Measurements from ENCODE around the gene NOS1.
"Not testable (repeated sequence)": the region's sequence is repeated elsewhere in the genome, so short reads cannot be mapped to it uniquely, and the experiment has no call there.

Gene NOS1

GRCh38 chr12:117209626-117210025 is 151.8 kb downstream of the NOS1 start:
- Histone ChIP-seq H3K4me3 (ENCODE audit: low read length) (no peak overlapping the region), H3K4me1 (ENCODE audit: control insufficient read depth, insufficient read depth, low read length) (no peaks in the 10 kb centered on the region), H3K27ac (ENCODE audit: low read depth, low read length) (no peak overlapping the region), H3K36me3 (ENCODE audit: control insufficient read depth, insufficient read depth, low read length) (no peaks in the 10 kb centered on the region), H3K27me3 (ENCODE audit: control insufficient read depth, insufficient read depth, low read length) (peaks cover 3% of the 10 kb centered on the region), H3K9ac (ENCODE audit: low read length) (no peak overlapping the region)

DNA sequence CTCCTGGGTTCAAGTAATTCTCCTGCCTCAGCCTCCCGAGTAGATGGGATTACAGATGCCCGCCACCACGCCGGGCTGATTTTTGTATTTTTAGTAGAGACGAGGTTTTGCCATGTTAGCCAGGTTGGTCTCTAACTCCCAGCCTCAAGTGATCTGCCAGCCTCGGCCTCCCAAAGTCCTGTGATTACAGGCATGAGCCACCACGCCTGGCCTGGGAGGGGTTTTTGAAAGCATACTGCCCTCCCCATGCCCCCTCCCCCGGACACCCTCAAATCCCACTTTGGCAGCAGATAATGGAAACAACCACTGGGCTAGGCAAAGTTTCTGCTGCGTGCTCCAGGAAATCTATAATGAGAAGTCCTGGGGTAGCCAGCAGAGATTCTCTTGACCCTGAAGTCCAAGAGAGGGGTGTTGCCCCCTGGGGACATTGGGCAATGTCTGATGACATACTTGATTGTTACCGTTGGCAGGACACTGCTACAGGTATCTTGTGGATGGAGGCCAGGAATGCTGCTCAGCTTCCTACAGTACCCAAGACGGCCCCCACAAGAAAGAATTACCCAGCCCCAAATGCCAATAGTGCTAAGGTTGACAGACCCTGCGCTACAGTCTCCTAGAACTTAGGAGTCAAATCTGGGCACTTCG is 152.5 kb downstream of the NOS1 start:
- Histone ChIP-seq H3K27ac (ENCODE audit: low read depth, low read length) (no peak overlapping the region), H3K9ac (ENCODE audit: low read length) (no peak overlapping the region), H3K4me3 (ENCODE audit: low read length) (no peak overlapping the region), H3K36me3 (ENCODE audit: control insufficient read depth, insufficient read depth, low read length) (no peaks in the 10 kb centered on the region), H3K27me3 (ENCODE audit: control insufficient read depth, insufficient read depth, low read length) (peaks cover 3% of the 10 kb centered on the region), H3K4me1 (ENCODE audit: control insufficient read depth, insufficient read depth, low read length) (no peaks in the 10 kb centered on the region)

DNA sequence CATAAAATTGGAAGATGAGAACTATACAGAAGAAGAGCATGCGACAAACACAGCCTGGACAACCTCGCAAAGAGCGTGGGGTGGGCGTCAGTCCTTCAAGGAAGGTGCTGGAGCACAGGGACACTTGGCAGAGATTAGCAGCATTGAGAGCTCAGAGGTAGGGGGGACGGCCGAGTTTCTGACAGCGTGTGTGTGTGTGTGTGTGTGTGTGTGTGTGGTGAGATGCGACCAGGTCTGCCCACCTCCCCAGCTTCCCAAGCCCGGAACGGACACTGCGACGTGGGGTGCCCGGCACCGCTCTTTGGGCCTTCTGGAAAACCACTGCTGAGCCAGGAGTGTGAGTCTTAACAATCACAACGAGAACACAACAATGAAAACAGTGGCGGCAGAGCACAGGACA is 153.2 kb downstream of the NOS1 start:
- Histone ChIP-seq H3K27me3 (ENCODE audit: control insufficient read depth, insufficient read depth, low read length) (peaks cover 3% of the 10 kb centered on the region), H3K27ac (ENCODE audit: low read depth, low read length) (no peak overlapping the region), H3K9ac (ENCODE audit: low read length) (no peak overlapping the region), H3K36me3 (ENCODE audit: control insufficient read depth, insufficient read depth, low read length) (no peaks in the 10 kb centered on the region), H3K4me1 (ENCODE audit: control insufficient read depth, insufficient read depth, low read length) (no peaks in the 10 kb centered on the region), H3K4me3 (ENCODE audit: low read length) (no peak overlapping the region)

DNA sequence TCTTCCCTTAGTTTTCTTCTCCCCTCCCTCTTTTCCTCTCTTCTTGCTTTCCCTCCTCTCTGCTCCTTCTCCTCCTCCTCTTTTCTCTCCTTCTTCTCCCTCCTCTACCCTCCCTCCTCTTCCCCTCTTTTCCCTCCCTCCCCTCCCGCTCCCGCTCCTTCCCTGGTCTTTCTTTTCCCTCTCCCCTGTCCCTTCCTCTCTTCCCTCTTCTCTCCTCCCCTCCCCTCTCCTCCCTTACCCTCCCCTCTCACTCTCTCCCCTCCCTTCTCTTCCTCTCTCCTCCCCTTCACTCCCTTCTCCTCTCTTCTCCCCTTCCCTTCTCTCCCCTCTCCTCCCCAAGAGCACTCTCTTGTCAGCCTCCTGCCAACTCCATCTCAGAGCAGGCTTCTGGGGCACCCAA is 153.8 kb downstream of the NOS1 start:
- Histone ChIP-seq H3K36me3 (ENCODE audit: control insufficient read depth, insufficient read depth, low read length) (no peaks in the 10 kb centered on the region), H3K27ac (ENCODE audit: low read depth, low read length) (no peak overlapping the region), H3K4me3 (ENCODE audit: low read length) (no peak overlapping the region), H3K9ac (ENCODE audit: low read length) (no peak overlapping the region), H3K4me1 (ENCODE audit: control insufficient read depth, insufficient read depth, low read length) (no peaks in the 10 kb centered on the region), H3K27me3 (ENCODE audit: control insufficient read depth, insufficient read depth, low read length) (peaks cover 3% of the 10 kb centered on the region)

DNA sequence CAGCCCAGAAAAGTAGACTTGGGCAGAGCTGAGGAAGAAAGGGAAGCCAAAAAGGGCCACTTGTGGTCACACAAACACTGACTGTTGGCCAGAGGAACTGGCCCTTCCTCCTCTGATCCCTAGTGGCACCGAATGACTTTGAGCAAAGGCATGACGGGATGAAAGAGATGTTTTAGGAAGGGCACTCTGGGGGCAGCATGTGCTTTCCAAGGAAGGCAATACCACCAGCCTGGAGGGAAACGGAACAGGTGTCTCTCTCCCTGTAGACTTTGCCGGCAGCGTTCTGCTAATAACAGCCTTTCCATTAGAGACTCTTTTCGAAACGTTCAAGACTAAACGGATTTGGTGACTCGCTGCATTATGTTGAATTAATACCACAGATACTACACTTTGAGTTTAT is 158.9 kb downstream of the NOS1 start:
- H3K36me3 ChIP-seq (ENCODE audit: control insufficient read depth, insufficient read depth, low read length), result no peaks in the 10 kb centered on the region
- no peaks in the 10 kb centered on the region for H3K27me3 ChIP-seq (ENCODE audit: control insufficient read depth, insufficient read depth, low read length)
- no peak overlapping the region for H3K4me3 ChIP-seq (ENCODE audit: low read length)
- no peak overlapping the region for H3K27ac ChIP-seq (ENCODE audit: low read depth, low read length)
- H3K9ac ChIP-seq (ENCODE audit: low read length), result no peak overlapping the region
- H3K4me1 ChIP-seq (ENCODE audit: control insufficient read depth, insufficient read depth, low read length), result no peaks in the 10 kb centered on the region

DNA sequence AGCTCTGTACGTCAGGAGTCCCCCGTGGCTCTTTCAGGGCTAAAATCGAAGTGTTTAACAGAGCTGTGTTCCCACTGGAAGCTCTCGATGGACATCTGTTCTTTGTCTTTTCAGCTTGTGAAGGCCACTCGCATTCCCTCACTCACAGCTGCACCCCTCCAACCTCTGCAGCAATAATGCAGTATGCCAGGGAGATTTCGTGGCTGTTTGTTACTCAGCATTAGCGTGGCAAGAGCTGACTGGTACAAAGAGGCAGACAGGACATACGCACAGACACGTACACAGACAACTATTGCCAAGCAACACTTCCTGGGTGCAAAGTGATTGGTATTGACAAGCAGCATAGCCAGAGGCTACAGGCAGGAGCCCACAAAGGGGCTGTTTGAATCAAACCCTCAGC is 159.4 kb downstream of the NOS1 start:
- H3K9ac ChIP-seq (ENCODE audit: low read length), result no peak overlapping the region
- H3K27ac ChIP-seq (ENCODE audit: low read depth, low read length), result no peak overlapping the region
- no peaks in the 10 kb centered on the region for H3K4me1 ChIP-seq (ENCODE audit: control insufficient read depth, insufficient read depth, low read length)
- no peak overlapping the region for H3K4me3 ChIP-seq (ENCODE audit: low read length)
- no peaks in the 10 kb centered on the region for H3K27me3 ChIP-seq (ENCODE audit: control insufficient read depth, insufficient read depth, low read length)
- no peaks in the 10 kb centered on the region for H3K36me3 ChIP-seq (ENCODE audit: control insufficient read depth, insufficient read depth, low read length)

- not testable (repeated sequence) for H3K27me3 ChIP-seq (ENCODE audit: control insufficient read depth, insufficient read depth, low read length); H3K27ac ChIP-seq (ENCODE audit: low read depth, low read length); H3K4me1 ChIP-seq (ENCODE audit: control insufficient read depth, insufficient read depth, low read length); H3K9ac ChIP-seq (ENCODE audit: low read length); H3K36me3 ChIP-seq (ENCODE audit: control insufficient read depth, insufficient read depth, low read length); H3K4me3 ChIP-seq (ENCODE audit: low read length)
Measured at GRCh38 chr12:117199956-117200744, 161.3 kb downstream of the NOS1 start.

DNA sequence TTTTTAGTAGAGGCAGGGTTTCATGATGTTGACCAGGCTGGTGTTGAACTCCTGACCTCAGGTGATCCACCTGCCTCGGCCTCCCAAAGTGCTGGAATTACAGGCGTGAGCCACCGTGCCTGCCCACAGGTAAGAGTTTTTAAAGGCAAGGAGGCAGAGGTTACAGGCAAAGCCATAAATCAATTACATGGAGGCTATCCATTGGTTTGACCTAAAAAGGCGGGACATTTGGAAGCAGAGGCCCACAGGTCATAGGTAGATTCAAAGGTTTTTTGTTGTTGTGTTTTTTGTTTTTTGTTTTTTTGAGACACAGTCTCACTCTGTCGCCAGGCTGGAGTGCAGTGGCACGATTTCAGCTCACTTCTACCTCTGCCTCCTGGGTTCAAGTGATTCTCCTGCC is 165.1 kb downstream of the NOS1 start:
- H3K9ac ChIP-seq (ENCODE audit: low read length); H3K27ac ChIP-seq (ENCODE audit: low read depth, low read length); H3K36me3 ChIP-seq (ENCODE audit: control insufficient read depth, insufficient read depth, low read length); H3K4me3 ChIP-seq (ENCODE audit: low read length); H3K4me1 ChIP-seq (ENCODE audit: control insufficient read depth, insufficient read depth, low read length); H3K27me3 ChIP-seq (ENCODE audit: control insufficient read depth, insufficient read depth, low read length): not testable (repeated sequence)

DNA sequence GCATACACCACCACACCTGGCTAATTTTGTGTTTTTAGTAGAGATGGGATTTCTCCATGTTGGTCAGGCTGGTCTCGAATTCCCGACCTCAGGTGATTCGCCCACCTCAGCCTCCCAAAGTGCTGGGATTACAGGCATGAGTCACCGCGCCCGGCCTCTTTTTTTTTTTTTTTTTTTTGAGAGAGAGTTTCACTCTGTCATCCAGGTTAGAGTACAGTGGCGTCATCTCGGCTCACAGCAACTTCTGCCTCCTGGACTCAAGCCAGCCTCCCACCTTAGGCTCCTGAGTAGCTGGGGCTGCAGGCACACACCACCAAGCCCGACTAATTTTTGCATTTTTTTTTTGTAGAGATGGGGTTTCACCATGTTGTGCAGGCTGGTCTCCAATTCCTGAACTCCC is 166.4 kb downstream of the NOS1 start:
- not testable (repeated sequence) for H3K4me3 ChIP-seq (ENCODE audit: low read length); H3K36me3 ChIP-seq (ENCODE audit: control insufficient read depth, insufficient read depth, low read length); H3K9ac ChIP-seq (ENCODE audit: low read length); H3K4me1 ChIP-seq (ENCODE audit: control insufficient read depth, insufficient read depth, low read length); H3K27ac ChIP-seq (ENCODE audit: low read depth, low read length); H3K27me3 ChIP-seq (ENCODE audit: control insufficient read depth, insufficient read depth, low read length)

- no peaks in the 10 kb centered on the region for H3K27me3 ChIP-seq (ENCODE audit: control insufficient read depth, insufficient read depth, low read length)
- no peak overlapping the region for H3K9ac ChIP-seq (ENCODE audit: low read length)
- no peak overlapping the region for H3K4me3 ChIP-seq (ENCODE audit: low read length)
- no peaks in the 10 kb centered on the region for H3K36me3 ChIP-seq (ENCODE audit: control insufficient read depth, insufficient read depth, low read length)
- no peak overlapping the region for H3K27ac ChIP-seq (ENCODE audit: low read depth, low read length)
- no peaks in the 10 kb centered on the region for H3K4me1 ChIP-seq (ENCODE audit: control insufficient read depth, insufficient read depth, low read length)
Measured at GRCh38 chr12:117193903-117194302, 167.5 kb downstream of the NOS1 start.

DNA sequence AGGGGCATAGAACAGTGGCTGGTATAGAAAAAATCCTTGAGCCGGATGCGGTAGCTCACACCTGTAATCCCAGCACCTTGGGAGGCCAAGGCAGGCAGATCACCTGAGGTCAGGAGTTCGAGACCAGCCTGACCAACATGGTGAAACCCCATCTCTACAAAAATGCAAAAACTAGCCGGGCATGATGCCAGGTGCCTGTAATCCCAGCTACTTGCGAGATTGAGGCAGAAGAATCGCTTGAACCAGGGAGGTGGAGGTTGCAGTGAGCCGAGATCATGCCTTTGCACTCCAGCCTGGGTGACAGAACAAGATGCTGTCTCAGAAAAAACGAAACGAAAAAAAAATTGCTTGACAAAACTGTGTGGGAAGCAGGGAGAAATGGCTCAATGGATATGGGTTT is 168.8 kb downstream of the NOS1 start:
- not testable (repeated sequence) for H3K4me1 ChIP-seq (ENCODE audit: control insufficient read depth, insufficient read depth, low read length); H3K4me3 ChIP-seq (ENCODE audit: low read length); H3K27me3 ChIP-seq (ENCODE audit: control insufficient read depth, insufficient read depth, low read length); H3K9ac ChIP-seq (ENCODE audit: low read length); H3K27ac ChIP-seq (ENCODE audit: low read depth, low read length); H3K36me3 ChIP-seq (ENCODE audit: control insufficient read depth, insufficient read depth, low read length)

- H3K36me3 ChIP-seq (ENCODE audit: control insufficient read depth, insufficient read depth, low read length), result no peaks in the 10 kb centered on the region
Measured at GRCh38 chr12:117192057-117192456, 169.4 kb downstream of the NOS1 start.

DNA sequence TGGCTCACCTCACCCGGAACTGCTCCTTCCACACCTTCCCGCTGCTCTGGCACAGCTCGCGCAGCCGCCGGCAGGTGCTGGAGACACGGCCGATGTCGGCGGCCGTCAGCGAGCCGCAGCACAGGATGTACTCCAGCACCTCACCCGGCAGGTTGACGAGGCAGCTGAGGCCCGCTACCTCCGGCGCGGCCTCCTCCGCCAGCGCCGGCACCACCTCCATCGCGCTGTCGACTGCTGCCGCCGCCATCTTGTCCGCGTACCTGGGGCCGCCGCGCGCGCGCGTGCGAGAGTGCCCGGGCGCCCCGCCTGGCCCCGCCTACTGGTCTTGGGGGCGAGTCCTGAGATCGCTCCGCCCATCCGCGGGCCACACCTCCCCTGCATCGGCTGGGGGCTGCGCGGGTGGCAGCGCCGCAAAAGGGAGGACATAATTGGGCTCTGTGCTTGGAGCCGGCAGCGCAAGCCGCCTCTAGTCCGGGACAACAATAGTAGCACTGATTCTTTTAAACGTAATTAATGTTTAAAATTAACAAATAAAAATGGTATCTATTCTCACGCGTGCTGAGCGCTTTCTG is 171.1 kb downstream of the NOS1 start, which contains the start of gene FBXO21:
Gene FBXO21 (minus strand): TSS at position 261 of the 572 bp plus-strand sequence. CDS start 14 bp downstream, at position 247.
- Histone ChIP-seq H3K27me3 (ENCODE audit: control insufficient read depth, insufficient read depth, low read length) (no peaks in the 10 kb centered on the region), H3K9ac (ENCODE audit: low read length) (peak within 1 kb of the TSS; percentile 68), H3K4me3 (ENCODE audit: low read length) (peak within 1 kb of the TSS; percentile 93), H3K4me1 (ENCODE audit: control insufficient read depth, insufficient read depth, low read length) (no peaks in the 10 kb centered on the region), H3K27ac (ENCODE audit: low read depth, low read length) (peak within 1 kb of the TSS; percentile 64), H3K36me3 (ENCODE audit: control insufficient read depth, insufficient read depth, low read length) (no peaks in the 10 kb centered on the region)

More at GRCh38 chr12:117192057-117192456, 169.4 kb downstream of the NOS1 start:
- Histone ChIP-seq H3K4me3 (ENCODE audit: low read length) (no peak overlapping the region), H3K4me1 (ENCODE audit: control insufficient read depth, insufficient read depth, low read length) (no peaks in the 10 kb centered on the region), H3K27ac (ENCODE audit: low read depth, low read length) (no peak overlapping the region), H3K9ac (ENCODE audit: low read length) (no peak overlapping the region), H3K27me3 (ENCODE audit: control insufficient read depth, insufficient read depth, low read length) (no peaks in the 10 kb centered on the region)
